Astrocyte (in vitro differentiated cells and primary cell): ENCODE results near the gene F2. TPM values are rescaled to one million over a fixed set of nuclear protein-coding genes. Genes with fewer than 3 reads are reported as not detected.

ENCODE experiments used
- DNase-seq: peaks from one replicate; pipeline ENCODE4 v3.0.0-alpha.2; 2010; ENCODE audit warnings: low read depth
- FAIRE-seq: peaks from 2 replicates; lab custom pipeline; 2011; peaks lifted over from hg19 to GRCh38; lab: Jason Lieb, UNC
- H2AFZ ChIP-seq: 2 replicates; pipeline ENCODE4 v1.6.0; 2012; ENCODE audit warnings: low read depth, low read length, inconsistent platforms
- H3K27ac ChIP-seq: 2 replicates; pipeline ENCODE4 v1.5.1; 2011; ENCODE audit warnings: low read depth, low read length, inconsistent platforms
- H3K27me3 ChIP-seq: 2 replicates; pipeline ENCODE4 v1.6.0; 2011; ENCODE audit warnings: low read length, inconsistent platforms; ENCODE audit not compliant: insufficient read depth
- H3K36me3 ChIP-seq: 2 replicates; pipeline ENCODE4 v1.5.1; 2011; ENCODE audit warnings: low read length, inconsistent platforms; ENCODE audit not compliant: insufficient read depth
- H3K4me1 ChIP-seq: 2 replicates; pipeline ENCODE4 v1.5.1; 2011; ENCODE audit warnings: low read length, inconsistent platforms; ENCODE audit not compliant: insufficient read depth
- H3K4me2 ChIP-seq: 2 replicates; pipeline ENCODE4 v1.6.0; 2012; ENCODE audit warnings: low read length, inconsistent platforms
- H3K4me3 ChIP-seq: 2 replicates; pipeline ENCODE4 v1.5.1; 2011; ENCODE audit warnings: low read depth, mild to moderate bottlenecking, low read length, inconsistent platforms; ENCODE audit not compliant: insufficient read depth
- H3K79me2 ChIP-seq: 2 replicates; pipeline ENCODE4 v1.6.0; 2012; ENCODE audit warnings: mild to moderate bottlenecking, low read length, inconsistent platforms; ENCODE audit not compliant: insufficient read depth
- H3K9ac ChIP-seq: 2 replicates; pipeline ENCODE4 v1.6.0; 2012; ENCODE audit warnings: mild to moderate bottlenecking, low read length, inconsistent platforms
- H3K9me3 ChIP-seq: 2 replicates; pipeline ENCODE4 v1.5.1; 2012; ENCODE audit warnings: low read depth, mild to moderate bottlenecking, low read length, inconsistent platforms; ENCODE audit not compliant: insufficient read depth
- H4K20me1 ChIP-seq: 2 replicates; pipeline ENCODE4 v1.6.0; 2012; ENCODE audit warnings: low read length, inconsistent platforms; ENCODE audit not compliant: insufficient read depth
- H3K27ac Mint-ChIP-seq: one replicate; pipeline ENCODE4 v1.8.0; 2021; ENCODE audit warnings: mild to moderate bottlenecking, mixed read lengths; ENCODE audit not compliant: unreplicated experiment
- H3K27me3 Mint-ChIP-seq: one replicate; pipeline ENCODE4 v1.8.0; 2021; ENCODE audit warnings: low read depth, mixed read lengths; ENCODE audit not compliant: unreplicated experiment
- H3K36me3 Mint-ChIP-seq: one replicate; pipeline ENCODE4 v1.8.0; 2021; ENCODE audit warnings: low read depth, mixed read lengths; ENCODE audit not compliant: unreplicated experiment
- H3K4me1 Mint-ChIP-seq: one replicate; pipeline ENCODE4 v1.8.0; 2021; ENCODE audit warnings: low read depth, mixed read lengths; ENCODE audit not compliant: unreplicated experiment
- H3K4me3 Mint-ChIP-seq: one replicate; pipeline ENCODE4 v1.8.0; 2021; ENCODE audit warnings: mild to moderate bottlenecking, moderate library complexity, mixed read lengths; ENCODE audit not compliant: unreplicated experiment
- H3K9me3 Mint-ChIP-seq: one replicate; pipeline ENCODE4 v1.8.0; 2021; ENCODE audit warnings: mild to moderate bottlenecking, mixed read lengths; ENCODE audit not compliant: unreplicated experiment
- CTCF ChIP-seq: IDR thresholded peaks from 2 replicates; pipeline ENCODE4 v1.5.1; 2011; ENCODE audit warnings: low read depth, mild to moderate bottlenecking, inconsistent platforms, low read length, moderate library complexity; ENCODE audit not compliant: insufficient read depth
- EZH2 ChIP-seq: IDR thresholded peaks from 2 replicates; pipeline ENCODE4 v1.6.1; 2012; ENCODE audit warnings: mild to moderate bottlenecking, low read length, inconsistent platforms; ENCODE audit not compliant: insufficient read depth
- total RNA-seq: library from RNA; stranded (reverse); gene quantifications from 2 replicates; pipeline ENCODE4 v1.2.1, GENCODE V29; 2021

The F2 gene
- total RNA-seq, 1 donor from 2014 or later, result 0.57 TPM

DNA sequence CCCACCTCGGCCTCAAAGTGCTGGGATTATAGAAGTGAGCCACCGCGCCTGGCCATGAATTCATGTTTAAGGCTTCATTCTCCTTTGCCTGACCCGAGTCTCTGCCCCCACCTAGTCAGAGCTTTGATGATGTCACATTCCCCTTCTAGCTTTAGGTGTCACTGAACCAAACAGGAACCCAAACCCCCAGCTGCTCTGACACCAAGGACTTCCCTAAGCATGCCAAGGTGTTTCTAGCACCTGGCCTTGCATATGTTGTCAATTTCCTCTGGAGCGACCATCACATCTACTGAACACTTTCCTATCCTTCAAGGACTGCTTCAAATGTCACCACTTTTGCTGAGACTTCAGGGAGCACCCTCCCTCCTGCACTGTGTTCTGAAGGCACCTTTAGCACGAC lies 2.3 kb downstream of the F2 start:
- no peak overlapping the region for H3K4me3 Mint-ChIP-seq
- FAIRE-seq (no peak), DNase-seq (no peak)
- Histone ChIP-seq H2AFZ (no peak overlapping the region), H3K27me3 (no peaks in the 10 kb centered on the region), H4K20me1 (no peaks in the 10 kb centered on the region), H3K27ac (no peak overlapping the region), H3K4me2 (no peak overlapping the region), H3K79me2 (no peaks in the 10 kb centered on the region), H3K9ac (no peak overlapping the region), H3K4me1 (peaks cover 3% of the 10 kb centered on the region), H3K36me3 (no peaks in the 10 kb centered on the region), H3K9me3 (no peaks in the 10 kb centered on the region), H3K4me3 (no peak overlapping the region)
- H3K27ac Mint-ChIP-seq, result no peak overlapping the region
- TF ChIP-seq EZH2, result no peak
- TF ChIP-seq CTCF, result no peak
- H3K9me3 Mint-ChIP-seq, result no peaks in the 10 kb centered on the region
- peaks cover 3% of the 10 kb centered on the region for H3K36me3 Mint-ChIP-seq
- peaks cover 12% of the 10 kb centered on the region for H3K4me1 Mint-ChIP-seq
- H3K27me3 Mint-ChIP-seq, result no peaks in the 10 kb centered on the region

- Histone ChIP-seq H3K79me2 (no peaks in the 10 kb centered on the region), H2AFZ (no peak overlapping the region), H3K27me3 (no peaks in the 10 kb centered on the region), H3K4me3 (no peak overlapping the region), H3K4me2 (no peak overlapping the region), H3K9me3 (no peaks in the 10 kb centered on the region), H3K9ac (no peak overlapping the region), H3K36me3 (no peaks in the 10 kb centered on the region), H3K27ac (no peak overlapping the region), H3K4me1 (peaks cover 3% of the 10 kb centered on the region), H4K20me1 (no peaks in the 10 kb centered on the region)
- no peak for FAIRE-seq
- Mint-ChIP-seq H3K27ac (no peak overlapping the region), H3K4me3 (no peak overlapping the region), H3K36me3 (peaks cover 3% of the 10 kb centered on the region), H3K4me1 (peaks cover 12% of the 10 kb centered on the region), H3K9me3 (no peaks in the 10 kb centered on the region), H3K27me3 (peaks cover 3% of the 10 kb centered on the region)
- TF ChIP-seq EZH2 (no peak), CTCF (no peak)
- no peak for DNase-seq
Measured at GRCh38 chr11:46722566-46723358, 3.7 kb downstream of the F2 start.

DNA sequence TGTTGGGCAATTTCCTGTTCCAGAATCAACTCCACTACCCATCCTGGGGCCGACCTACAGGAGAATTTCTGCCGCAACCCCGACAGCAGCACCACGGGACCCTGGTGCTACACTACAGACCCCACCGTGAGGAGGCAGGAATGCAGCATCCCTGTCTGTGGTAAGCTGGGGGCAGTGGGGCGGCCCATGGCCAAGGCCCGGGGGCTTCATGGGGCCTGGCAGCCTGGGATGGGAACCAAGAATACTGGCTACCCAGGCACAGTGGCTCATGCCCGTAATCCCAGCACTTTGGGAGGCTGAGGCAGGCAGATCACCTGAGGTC lies 4.3 kb downstream of the F2 start:
- H3K4me1 Mint-ChIP-seq, result peaks cover 12% of the 10 kb centered on the region
- peaks cover 3% of the 10 kb centered on the region for H3K36me3 Mint-ChIP-seq
- TF ChIP-seq CTCF (no peak), EZH2 (no peak)
- Histone ChIP-seq H4K20me1 (no peaks in the 10 kb centered on the region), H3K9me3 (no peaks in the 10 kb centered on the region), H3K27ac (no peak overlapping the region), H3K79me2 (no peaks in the 10 kb centered on the region), H2AFZ (no peak overlapping the region), H3K4me3 (no peak overlapping the region), H3K36me3 (no peaks in the 10 kb centered on the region), H3K4me2 (no peak overlapping the region), H3K27me3 (no peaks in the 10 kb centered on the region), H3K9ac (no peak overlapping the region), H3K4me1 (no peaks in the 10 kb centered on the region)
- no peaks in the 10 kb centered on the region for H3K9me3 Mint-ChIP-seq
- FAIRE-seq (no peak), DNase-seq (no peak)
- no peak overlapping the region for H3K27ac Mint-ChIP-seq
- H3K27me3 Mint-ChIP-seq, result peaks cover 3% of the 10 kb centered on the region
- H3K4me3 Mint-ChIP-seq, result no peak overlapping the region
